ENCODE measurements around the gene FMN2. TPM values are rescaled to one million over a fixed set of nuclear protein-coding genes. Genes with fewer than 3 reads are reported as not detected.

Gene FMN2
- total RNA-seq, 1 experiment from 2014 or later = 4.6 TPM

GRCh38 chr1:240349695-240350094, 258.0 kb downstream of the FMN2 start:
- intact Hi-C loops (cut with micrococcal nuclease) = loop anchor here (5.0 kb wide), 1 partner anchor 38 kb away; no protein-coding TSS in a partner anchor
- H3K4me1 ChIP-seq (ENCODE audit: insufficient read depth, low read length) = peaks cover 16% of the 10 kb centered on the region
- H4K20me1 ChIP-seq (ENCODE audit: low read length) = no peaks in the 10 kb centered on the region
- ChIA-PET POLR2A (ENCODE audit: unreplicated experiment) (no interaction called here), CTCF (no interaction called here)
- no TSS peak for BruUV-seq (replicated peaks)
- no peak overlapping the region for H3K9ac ChIP-seq (ENCODE audit: low read length)
- no peaks in the 10 kb centered on the region for H3K9me3 ChIP-seq (ENCODE audit: low read length)
- ATAC-seq (no peak), DNase-seq (no peak)
- TF ChIP-seq EZH2phosphoT487 (IDR thresholded peaks at IDR 0.05; ENCODE audit: borderline replicate concordance, low read length) (no peak), EZH2 (IDR thresholded peaks at IDR 0.05; ENCODE audit: low read length, unreplicated experiment) (no peak), CTCF (conservative IDR thresholded peaks at IDR 0.05; ENCODE audit: low read depth, low read length) (no peak)
- no peaks in the 10 kb centered on the region for H3F3A ChIP-seq (ENCODE audit: low read length, unreplicated experiment)
- no peaks in the 10 kb centered on the region for H3K36me3 ChIP-seq (ENCODE audit: low read depth, low read length)
- H3K9me2 ChIP-seq (replicated peaks; ENCODE audit: low read length) = no peaks in the 10 kb centered on the region
- no peak overlapping the region for H2AFZ ChIP-seq (ENCODE audit: low read length)
- no peaks in the 10 kb centered on the region for H3K27me3 ChIP-seq (ENCODE audit: low read length)
- H3K79me2 ChIP-seq (ENCODE audit: low read length) = no peaks in the 10 kb centered on the region
- no peak overlapping the region for H3K4me3 ChIP-seq (ENCODE audit: low read length)
- H3K4me2 ChIP-seq (ENCODE audit: low read length) = no peak overlapping the region
- no peak overlapping the region for H3K27ac ChIP-seq (ENCODE audit: low read length)

GRCh38 chr1:240350910-240351331, 259.2 kb downstream of the FMN2 start:
- no peak overlapping the region for H2AFZ ChIP-seq (ENCODE audit: low read length)
- TF ChIP-seq CTCF (conservative IDR thresholded peaks at IDR 0.05; ENCODE audit: low read depth, low read length) (no peak), EZH2phosphoT487 (IDR thresholded peaks at IDR 0.05; ENCODE audit: borderline replicate concordance, low read length) (no peak), EZH2 (IDR thresholded peaks at IDR 0.05; ENCODE audit: low read length, unreplicated experiment) (no peak)
- H3K79me2 ChIP-seq (ENCODE audit: low read length) = no peaks in the 10 kb centered on the region
- no peak overlapping the region for H3K4me2 ChIP-seq (ENCODE audit: low read length)
- no peaks in the 10 kb centered on the region for H4K20me1 ChIP-seq (ENCODE audit: low read length)
- H3K9me2 ChIP-seq (replicated peaks; ENCODE audit: low read length) = no peaks in the 10 kb centered on the region
- H3K4me1 ChIP-seq (ENCODE audit: insufficient read depth, low read length) = peaks cover 13% of the 10 kb centered on the region
- CTCF ChIA-PET = interaction anchor here (0.7 kb wide), 1 partner anchor 64 kb away, joined by 3 read pairs; no protein-coding TSS in a partner anchor
- intact Hi-C loops (cut with micrococcal nuclease) = no loop called here
- DNase-seq (peak; percentile 74), ATAC-seq (peak; percentile 69)
- H3K36me3 ChIP-seq (ENCODE audit: low read depth, low read length) = no peaks in the 10 kb centered on the region
- POLR2A ChIA-PET (ENCODE audit: unreplicated experiment) = no interaction called here
- no peak overlapping the region for H3K27ac ChIP-seq (ENCODE audit: low read length)
- no peak overlapping the region for H3K9ac ChIP-seq (ENCODE audit: low read length)
- no TSS peak for BruUV-seq (replicated peaks)
- no peaks in the 10 kb centered on the region for H3K9me3 ChIP-seq (ENCODE audit: low read length)
- no peaks in the 10 kb centered on the region for H3F3A ChIP-seq (ENCODE audit: low read length, unreplicated experiment)
- H3K27me3 ChIP-seq (ENCODE audit: low read length) = no peaks in the 10 kb centered on the region
- H3K4me3 ChIP-seq (ENCODE audit: low read length) = no peak overlapping the region

- H4K20me1 ChIP-seq (ENCODE audit: low read length) = no peaks in the 10 kb centered on the region
- no peaks in the 10 kb centered on the region for H3F3A ChIP-seq (ENCODE audit: low read length, unreplicated experiment)
- TF ChIP-seq CTCF (conservative IDR thresholded peaks at IDR 0.05; ENCODE audit: low read depth, low read length) = no peak
- TF ChIP-seq EZH2 (IDR thresholded peaks at IDR 0.05; ENCODE audit: low read length, unreplicated experiment) = no peak
- TF ChIP-seq EZH2phosphoT487 (IDR thresholded peaks at IDR 0.05; ENCODE audit: borderline replicate concordance, low read length) = no peak
- no peaks in the 10 kb centered on the region for H3K27me3 ChIP-seq (ENCODE audit: low read length)
- intact Hi-C loops (cut with micrococcal nuclease) = no loop called here
- no peaks in the 10 kb centered on the region for H3K79me2 ChIP-seq (ENCODE audit: low read length)
- H3K36me3 ChIP-seq (ENCODE audit: low read depth, low read length) = no peaks in the 10 kb centered on the region
- no TSS peak for BruUV-seq (replicated peaks)
- no peaks in the 10 kb centered on the region for H3K9me2 ChIP-seq (replicated peaks; ENCODE audit: low read length)
- POLR2A ChIA-PET (ENCODE audit: unreplicated experiment) = no interaction called here
- H3K9ac ChIP-seq (ENCODE audit: low read length) = no peak overlapping the region
- H3K9me3 ChIP-seq (ENCODE audit: low read length) = no peaks in the 10 kb centered on the region
- DNase-seq = no peak
- ATAC-seq = no peak
- H3K27ac ChIP-seq (ENCODE audit: low read length) = no peak overlapping the region
- H3K4me3 ChIP-seq (ENCODE audit: low read length) = no peak overlapping the region
- CTCF ChIA-PET = no interaction called here
- H3K4me2 ChIP-seq (ENCODE audit: low read length) = no peak overlapping the region
- H3K4me1 ChIP-seq (ENCODE audit: insufficient read depth, low read length) = peaks cover 13% of the 10 kb centered on the region
- H2AFZ ChIP-seq (ENCODE audit: low read length) = no peak overlapping the region
These were observed 260.0 kb downstream of the FMN2 start for GRCh38 chr1:240351690-240352089.

Measured in PC-3 (cell line).